Endothelial cell of umbilical vein (primary cell): Measurements from ENCODE around the gene ZNF697. TPM values are rescaled to one million over a fixed set of nuclear protein-coding genes. Genes with fewer than 3 reads are reported as not detected.

Source experiments
- BruUV-seq: library from RNA; stranded (reverse); fragments of 400-500 nt; replicated peaks from 2 replicates; lab custom pipeline; 2021; lab: Mats Ljungman, UMichigan
- CTCF ChIA-PET: fragments of 300-600, 350-600 bp; sonication (Branson Sonifier 250); formaldehyde crosslinking; loops from one replicate; lab custom pipeline; 2021; ENCODE audit warnings: antibody characterized with exemption, inconsistent platforms; lab: Charles Lee
- POLR2A ChIA-PET: fragments of 300-600, 350-600 bp; sonication (Branson Sonifier 250); formaldehyde crosslinking; loops from one replicate; lab custom pipeline; 2021; ENCODE audit warnings: antibody characterized with exemption, inconsistent platforms; lab: Charles Lee
- DNase-seq: peaks from one replicate; pipeline ENCODE4 v3.0.0-alpha.2; 2011; ENCODE audit warnings: low read depth, low spot score
- FAIRE-seq: peaks from 2 replicates; lab custom pipeline; 2011; peaks lifted over from hg19 to GRCh38; lab: Jason Lieb, UNC
- H2AFZ ChIP-seq: 2 replicates; pipeline ENCODE4 v1.6.0; 2012; ENCODE audit warnings: low read depth, low read length, control low read depth, inconsistent platforms
- H3K27ac ChIP-seq: 2 replicates; pipeline ENCODE4 v1.5.1; 2011; ENCODE audit warnings: low read depth, mild to moderate bottlenecking, control low read depth, low read length, moderate library complexity; ENCODE audit not compliant: insufficient read depth
- H3K27me3 ChIP-seq, 2 experiments: 2 replicates each; pipeline versions ENCODE4 v1.6.0 to v1.6.1; 2011; ENCODE audit warnings: low read length in 2 of 2, mixed read lengths in 1 of 2; ENCODE audit not compliant: control insufficient read depth in 2 of 2, insufficient read depth in 2 of 2
- H3K36me3 ChIP-seq, 2 experiments: 2 replicates in 1 of 2; 3 replicates in 1 of 2; pipeline ENCODE4 v1.5.1; 2011; ENCODE audit warnings: low read length in 2 of 2, mild to moderate bottlenecking in 1 of 2, moderate library complexity in 1 of 2; ENCODE audit not compliant: control insufficient read depth in 2 of 2, insufficient read depth in 2 of 2; ENCODE audit errors: extremely low read depth in 1 of 2
- H3K4me1 ChIP-seq: 3 replicates; pipeline ENCODE4 v1.5.1; 2011; ENCODE audit warnings: mild to moderate bottlenecking, low read length; ENCODE audit not compliant: control insufficient read depth, insufficient read depth; ENCODE audit errors: extremely low read depth
- H3K4me2 ChIP-seq: 2 replicates; pipeline ENCODE4 v1.6.1; 2011; ENCODE audit warnings: low read length, control low read depth, mixed read lengths; ENCODE audit not compliant: insufficient read depth
- H3K4me3 ChIP-seq, 3 experiments: fragments of 200-600 bp in 1 of 3; sonication (generic), shearing (Covaris generic) in 1 of 3; replicated peaks in 1 of 3; 2 replicates each; pipeline ENCODE4 v1.5.1; 2011 to 2016; ENCODE audit warnings: control low read depth in 3 of 3, low read length in 3 of 3, mild to moderate bottlenecking in 2 of 3, inconsistent platforms in 1 of 3, low read depth in 1 of 3, moderate library complexity in 1 of 3; ENCODE audit not compliant: insufficient read depth in 1 of 3
- H3K79me2 ChIP-seq: 2 replicates; pipeline ENCODE4 v1.6.0; 2012; ENCODE audit warnings: low read length, inconsistent platforms; ENCODE audit not compliant: control insufficient read depth, insufficient read depth
- H3K9ac ChIP-seq: replicated peaks from 2 replicates; pipeline ENCODE3; 2011; ENCODE audit warnings: low read length, control low read depth; ENCODE audit not compliant: insufficient read depth; ENCODE audit errors: extremely low read depth
- H3K9me1 ChIP-seq: replicated peaks from 3 replicates; pipeline ENCODE4 v1.6.0; 2011; ENCODE audit warnings: mild to moderate bottlenecking, low read length; ENCODE audit not compliant: control insufficient read depth, insufficient read depth; ENCODE audit errors: extremely low read depth
- H3K9me3 ChIP-seq: replicated peaks from 2 replicates; pipeline ENCODE4 v1.5.1; 2012; ENCODE audit warnings: low read length, inconsistent platforms; ENCODE audit not compliant: control insufficient read depth, insufficient read depth
- H4K20me1 ChIP-seq: replicated peaks from 2 replicates; pipeline ENCODE3; 2011; ENCODE audit warnings: mild to moderate bottlenecking, low read length; ENCODE audit not compliant: control insufficient read depth, insufficient read depth; ENCODE audit errors: extremely low read depth
- EZH2 ChIP-seq: IDR thresholded peaks from 2 replicates; pipeline ENCODE4 v1.6.1; 2012; ENCODE audit warnings: borderline replicate concordance, low read depth, mild to moderate bottlenecking, moderate library complexity, low read length, inconsistent platforms; ENCODE audit not compliant: severe bottlenecking
- FOS ChIP-seq: IDR thresholded peaks from 2 replicates; pipeline ENCODE4 v1.6.1; 2011; ENCODE audit warnings: mild to moderate bottlenecking, low read length, moderate library complexity, borderline replicate concordance; ENCODE audit not compliant: insufficient read depth
- GATA2 ChIP-seq: IDR thresholded peaks from 2 replicates; pipeline ENCODE4 v1.7.0; 2011; ENCODE audit warnings: low read depth, mild to moderate bottlenecking, moderate library complexity, mixed read lengths, low read length; ENCODE audit not compliant: insufficient read length, insufficient read depth
- JUN ChIP-seq: IDR thresholded peaks from 2 replicates; pipeline ENCODE4 v1.6.1; 2011; ENCODE audit warnings: borderline replicate concordance, low read depth; ENCODE audit not compliant: insufficient read length, insufficient read depth
- MYC ChIP-seq: IDR thresholded peaks from one replicate; pipeline ENCODE4 v1.6.1; 2011; ENCODE audit warnings: mild to moderate bottlenecking, low read depth, low read length
- POLR2A ChIP-seq: IDR thresholded peaks from 2 replicates; pipeline ENCODE4 v1.6.1; 2012; ENCODE audit warnings: low read depth, mild to moderate bottlenecking, control low read depth, low read length
- POLR2AphosphoS5 ChIP-seq: IDR thresholded peaks from 2 replicates; pipeline ENCODE4 v1.6.1; 2012; ENCODE audit warnings: low read depth, mild to moderate bottlenecking, control low read depth, low read length, moderate library complexity; ENCODE audit not compliant: insufficient read depth
- dilution Hi-C: fragments of 300-500 bp; cut with MboI; formaldehyde crosslinking; loops from one replicate; pipeline ENCODE4 v1.15.0; 2019; ENCODE audit warnings: low sequenced_read_pairs; ENCODE audit not compliant: extremely low pct_ligation_motif_present
- intact Hi-C: fragments of 100-400 bp; cut with micrococcal nuclease; formaldehyde crosslinking; loops from one replicate; pipeline ENCODE4 v1.10.0; 2022
- polyA plus RNA-seq, 4 experiments: library from polyadenylated mRNA; depleted of rRNA in 3 of 4; stranded (reverse) in 3 of 4; unstranded in 1 of 4; fragments of >200 nt; gene quantifications; 2 replicates each; pipeline versions ENCODE4 v1.2.1 to v1.2.3, GENCODE V29; 2011 to 2012; ENCODE audit warnings: missing spikeins in 1 of 4
- total RNA-seq: library from RNA; stranded (reverse); gene quantifications from 2 replicates; pipeline ENCODE4 v1.2.3, GENCODE V29; 2021
- TF ChIP-seq, protein P1 (sequence below): IDR thresholded peaks from 2 replicates; pipeline ENCODE4 v1.6.1; 2011; ENCODE audit not compliant: insufficient read depth, insufficient read length
- TF ChIP-seq, protein P2 (sequence below), 2 donors: IDR thresholded peaks; 1 replicate in 1 of 2; 2 replicates in 1 of 2; pipeline ENCODE4 v1.5.1; 2011; ENCODE audit warnings: low read length in 2 of 2, mild to moderate bottlenecking in 2 of 2, moderate library complexity in 2 of 2, control low read depth in 1 of 2, inconsistent platforms in 1 of 2, low read depth in 1 of 2; ENCODE audit not compliant: insufficient read depth in 1 of 2; ENCODE audit errors: extremely low read depth in 1 of 2

ZNF697 gene
- total and polyA plus RNA-seq, 2 donors (not counting 3 experiments of a cell fraction or from before 2014, with no cell fraction given): 6.2 to 14.1 TPM

DNA sequence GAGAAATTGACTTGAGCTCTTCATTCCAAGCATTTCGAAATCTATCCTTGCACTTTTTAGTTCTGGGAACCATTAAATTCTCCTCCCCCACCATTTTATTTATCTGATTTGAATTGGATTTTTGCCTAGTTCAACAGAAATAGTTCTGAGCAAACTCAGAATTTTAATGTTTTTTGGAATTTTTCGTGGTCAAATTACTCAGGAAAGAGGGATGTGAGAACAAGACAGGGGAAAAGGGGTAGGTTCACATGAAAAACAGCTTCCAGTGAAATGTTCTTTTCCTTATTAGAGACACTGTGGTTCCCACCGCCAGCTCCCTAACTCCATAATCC is 5.7 kb upstream of the ZNF697 start:
- Histone ChIP-seq H3K79me2 (no peaks in the 10 kb centered on the region), H3K36me3 (no peaks in the 10 kb centered on the region), H2AFZ (no peak overlapping the region), H3K27ac (no peak overlapping the region), H3K9ac (no peak overlapping the region), H3K9me1 (no peaks in the 10 kb centered on the region), H3K4me2 (no peak overlapping the region), H3K27me3 (peaks cover 0 to 3% of the 10 kb centered on the region in 2 experiments), H3K4me3 (no peak overlapping the region), H3K9me3 (no peaks in the 10 kb centered on the region), H4K20me1 (no peaks in the 10 kb centered on the region), H3K4me1 (peaks cover 10% of the 10 kb centered on the region)
- BruUV-seq: no TSS peak
- CTCF ChIA-PET: interaction anchor here (1.2 to 3.0 kb wide), 6 partner anchors 9 to 42 kb away, joined by 4 to 23 read pairs (median 8); no protein-coding TSS in a partner anchor
- no peak for FAIRE-seq
- no peak for DNase-seq
- dilution Hi-C loops: no loop called here
- intact Hi-C loops: no loop called here
- no peak for TF ChIP-seq JUN
- no peak for TF ChIP-seq MYC
- no peak for TF ChIP-seq FOS
- no peak for TF ChIP-seq POLR2A
- TF ChIP-seq EZH2: no peak
- TF ChIP-seq GATA2: no peak
- TF ChIP-seq, protein P1, sequence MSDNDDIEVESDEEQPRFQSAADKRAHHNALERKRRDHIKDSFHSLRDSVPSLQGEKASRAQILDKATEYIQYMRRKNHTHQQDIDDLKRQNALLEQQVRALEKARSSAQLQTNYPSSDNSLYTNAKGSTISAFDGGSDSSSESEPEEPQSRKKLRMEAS: no peak
- TF ChIP-seq POLR2AphosphoS5: no peak
- TF ChIP-seq, protein P2, sequence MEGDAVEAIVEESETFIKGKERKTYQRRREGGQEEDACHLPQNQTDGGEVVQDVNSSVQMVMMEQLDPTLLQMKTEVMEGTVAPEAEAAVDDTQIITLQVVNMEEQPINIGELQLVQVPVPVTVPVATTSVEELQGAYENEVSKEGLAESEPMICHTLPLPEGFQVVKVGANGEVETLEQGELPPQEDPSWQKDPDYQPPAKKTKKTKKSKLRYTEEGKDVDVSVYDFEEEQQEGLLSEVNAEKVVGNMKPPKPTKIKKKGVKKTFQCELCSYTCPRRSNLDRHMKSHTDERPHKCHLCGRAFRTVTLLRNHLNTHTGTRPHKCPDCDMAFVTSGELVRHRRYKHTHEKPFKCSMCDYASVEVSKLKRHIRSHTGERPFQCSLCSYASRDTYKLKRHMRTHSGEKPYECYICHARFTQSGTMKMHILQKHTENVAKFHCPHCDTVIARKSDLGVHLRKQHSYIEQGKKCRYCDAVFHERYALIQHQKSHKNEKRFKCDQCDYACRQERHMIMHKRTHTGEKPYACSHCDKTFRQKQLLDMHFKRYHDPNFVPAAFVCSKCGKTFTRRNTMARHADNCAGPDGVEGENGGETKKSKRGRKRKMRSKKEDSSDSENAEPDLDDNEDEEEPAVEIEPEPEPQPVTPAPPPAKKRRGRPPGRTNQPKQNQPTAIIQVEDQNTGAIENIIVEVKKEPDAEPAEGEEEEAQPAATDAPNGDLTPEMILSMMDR (IDR thresholded peaks at IDR 0.05; ENCODE audit: extremely low read depth in 1 of 2, insufficient read depth in 1 of 2, low read depth in 1 of 2, low read length in 2 of 2): no peak
- POLR2A ChIA-PET: no interaction called here
